Activated naive CD8-positive, alpha-beta T cell (primary cell): ENCODE results near the gene ADGRD2.

Source experiments
- H3K27ac Mint-ChIP-seq: one replicate; pipeline ENCODE4 v1.8.0; 2021; ENCODE audit warnings: mixed read lengths
- H3K27me3 Mint-ChIP-seq: one replicate; pipeline ENCODE4 v1.8.0; 2021; ENCODE audit warnings: mixed read lengths
- H3K36me3 Mint-ChIP-seq: one replicate; pipeline ENCODE4 v1.8.0; 2021; ENCODE audit warnings: mixed read lengths
- H3K4me1 Mint-ChIP-seq: one replicate; pipeline ENCODE4 v1.8.0; 2021; ENCODE audit warnings: low read depth, mixed read lengths
- H3K4me3 Mint-ChIP-seq: one replicate; pipeline ENCODE4 v1.8.0; 2021; ENCODE audit warnings: mild to moderate bottlenecking, mixed read lengths
- H3K9me3 Mint-ChIP-seq: one replicate; pipeline ENCODE4 v1.8.0; 2021; ENCODE audit warnings: low read depth, mixed read lengths

ADGRD2 gene

DNA sequence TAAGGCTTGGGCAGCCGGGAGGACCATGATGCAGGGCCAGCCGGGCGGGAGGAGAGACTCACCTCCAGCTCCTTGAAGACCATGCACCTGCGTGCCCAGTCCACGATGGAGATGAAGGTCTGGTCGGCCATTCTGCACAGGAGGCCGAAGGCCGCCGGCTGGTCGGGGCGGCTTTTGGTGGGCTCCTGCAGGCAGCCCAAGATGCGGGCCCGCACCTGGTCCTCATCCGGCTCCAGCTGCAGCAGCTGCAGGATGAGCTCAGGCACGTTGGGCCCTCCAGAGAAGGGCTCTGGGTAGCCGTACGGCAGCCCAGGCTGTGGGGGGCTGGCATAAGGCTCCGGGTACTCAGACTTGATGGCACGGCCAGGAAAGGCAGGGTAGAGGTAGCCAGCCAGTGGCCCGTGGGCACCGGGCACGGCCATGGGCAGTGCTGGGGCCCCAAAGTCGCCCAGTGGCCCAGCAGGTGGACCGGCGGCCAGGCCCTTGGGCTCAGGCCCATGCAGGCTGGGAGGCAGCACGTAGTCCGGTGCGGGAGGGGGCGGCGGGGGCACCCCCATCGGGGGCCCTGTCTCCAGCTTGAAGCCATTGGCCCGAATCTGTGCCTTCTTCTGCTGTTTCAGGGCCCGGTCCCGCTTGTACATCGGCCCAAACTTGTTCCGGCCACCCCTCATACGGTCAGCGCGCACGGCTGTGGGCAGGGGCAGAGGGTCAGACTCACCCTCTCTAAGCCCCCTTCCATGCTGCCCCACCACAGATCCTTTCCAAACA, 50.0 kb downstream of the ADGRD2 start:
- Mint-ChIP-seq H3K27ac (no peak overlapping the region), H3K27me3 (peaks cover 6% of the 10 kb centered on the region)

DNA sequence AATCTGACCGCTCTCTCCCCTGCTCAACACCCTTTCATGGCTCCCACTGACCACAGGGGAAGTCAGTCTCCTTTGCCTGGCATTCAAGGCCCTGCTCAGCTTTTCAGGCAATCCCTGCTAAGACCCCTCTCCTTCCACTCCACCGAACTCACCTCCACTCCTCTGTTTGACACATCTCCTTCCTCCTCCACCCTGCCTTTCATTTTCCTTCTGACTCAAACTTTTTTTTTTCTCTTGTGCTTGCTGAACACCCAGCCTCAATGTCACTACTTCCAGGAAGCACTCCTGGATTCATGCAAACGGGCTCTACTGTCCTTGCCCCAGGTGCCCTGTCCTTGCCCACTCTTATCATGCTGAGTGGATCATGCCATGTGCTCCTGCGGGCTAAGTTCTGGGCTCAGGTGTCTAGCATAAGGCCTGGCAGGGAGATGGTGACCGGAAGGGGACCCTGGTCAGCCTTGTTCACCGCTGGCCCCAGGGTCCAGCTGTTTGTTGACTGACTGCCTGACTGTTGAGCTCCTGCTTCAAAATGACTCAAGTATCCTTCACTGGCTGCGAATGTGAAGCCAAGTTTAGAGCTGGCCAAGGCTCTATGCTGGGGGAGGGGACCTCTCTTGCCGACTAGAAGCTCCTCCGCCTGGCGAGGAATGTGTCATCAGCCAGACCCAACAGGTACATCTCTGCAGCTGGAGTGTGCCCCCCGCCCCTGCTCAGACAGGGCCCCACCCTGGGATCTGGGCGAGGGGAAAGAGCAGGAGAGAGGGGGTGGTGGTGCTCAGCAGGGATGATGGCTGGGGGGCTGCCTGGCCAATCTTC, 50.8 kb downstream of the ADGRD2 start:
- Mint-ChIP-seq H3K27me3 (peaks cover 9% of the 10 kb centered on the region), H3K27ac (no peak overlapping the region), H3K36me3 (no peaks in the 10 kb centered on the region), H3K9me3 (no peaks in the 10 kb centered on the region), H3K4me1 (peaks cover 24% of the 10 kb centered on the region), H3K4me3 (no peak overlapping the region)

More for the DNA sequence above, 50.0 kb downstream of the ADGRD2 start:
- Mint-ChIP-seq H3K36me3 (no peaks in the 10 kb centered on the region), H3K9me3 (no peaks in the 10 kb centered on the region), H3K4me3 (no peak overlapping the region), H3K4me1 (peaks cover 28% of the 10 kb centered on the region)

DNA sequence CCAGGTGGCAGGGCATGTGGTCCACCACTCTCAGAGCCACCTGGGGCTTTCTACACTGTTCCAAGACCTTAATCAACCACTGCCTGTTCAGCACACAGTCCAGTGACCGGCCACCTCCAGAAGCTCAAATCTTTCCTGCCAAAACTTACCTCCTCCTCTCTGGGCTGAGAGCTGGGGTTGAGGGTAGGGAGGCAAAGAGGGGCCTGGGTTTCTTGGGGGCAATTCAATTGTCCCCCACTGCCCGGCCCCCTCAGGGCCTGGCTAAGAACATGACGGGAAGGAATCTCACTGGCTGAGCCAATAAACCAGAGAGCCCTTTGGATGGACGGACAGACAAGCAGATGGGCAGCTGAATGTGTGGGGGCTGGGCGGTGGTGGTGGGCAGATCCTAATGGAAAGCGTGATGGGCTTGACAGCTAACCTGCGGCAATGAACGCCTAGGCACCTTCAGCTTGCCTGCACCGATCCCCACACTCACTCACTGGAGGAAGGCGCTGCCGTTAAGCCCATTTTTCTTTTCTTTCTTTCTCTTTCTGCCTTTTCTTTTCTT, 51.6 kb downstream of the ADGRD2 start:
- Mint-ChIP-seq H3K4me3 (no peak overlapping the region), H3K27ac (no peak overlapping the region), H3K4me1 (peaks cover 20% of the 10 kb centered on the region), H3K27me3 (peaks cover 12% of the 10 kb centered on the region), H3K36me3 (no peaks in the 10 kb centered on the region), H3K9me3 (no peaks in the 10 kb centered on the region)

DNA sequence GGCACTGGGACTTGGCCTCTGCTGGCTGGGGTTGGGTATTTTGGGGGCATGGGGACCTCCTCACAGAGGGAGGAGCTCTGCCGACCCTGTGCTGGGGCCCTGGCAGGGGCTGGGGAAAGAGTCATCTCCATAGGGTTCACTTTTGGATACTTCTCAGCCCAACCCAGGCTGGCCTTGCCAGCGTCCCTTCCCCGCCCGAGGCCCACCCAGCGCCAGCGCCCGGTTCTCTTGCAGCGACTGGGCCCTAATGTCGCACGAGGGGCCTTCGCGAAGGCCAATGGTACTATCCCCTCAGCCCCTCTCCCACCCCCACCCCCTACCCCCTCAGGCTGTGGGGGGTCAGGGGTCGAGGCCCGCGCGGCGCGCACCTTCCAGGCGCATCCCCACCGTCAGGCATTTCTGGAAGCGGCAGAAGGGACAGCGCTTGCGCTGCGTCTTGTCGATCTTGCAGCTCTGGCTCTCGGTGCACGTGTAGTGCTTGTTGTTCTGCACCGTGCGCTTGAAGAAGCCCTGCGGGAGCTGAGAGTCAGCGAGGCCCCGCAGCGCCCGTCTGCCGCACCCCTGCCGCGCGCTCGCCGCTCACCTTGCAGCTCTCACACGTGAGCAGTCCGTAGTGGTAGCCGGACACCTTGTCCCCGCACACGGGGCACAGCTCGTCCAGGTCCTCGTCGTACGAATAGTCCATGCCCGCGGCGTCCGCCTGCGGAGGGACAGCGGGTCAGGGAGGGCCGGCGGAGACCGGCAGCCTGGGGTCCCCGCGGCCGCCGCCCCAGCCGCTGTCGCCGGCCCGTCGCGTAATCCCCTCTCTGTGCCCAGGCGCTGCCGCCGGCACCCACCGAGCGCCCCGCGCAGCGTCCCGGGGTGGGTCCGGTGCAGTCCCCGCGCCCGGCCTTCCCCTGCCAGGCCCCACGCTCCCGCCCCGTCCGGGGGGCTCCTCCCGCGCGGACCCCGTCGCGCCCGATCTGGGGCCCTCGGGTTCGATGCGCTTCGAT, 52.8 kb downstream of the ADGRD2 start:
- Mint-ChIP-seq H3K27me3 (peaks cover 12% of the 10 kb centered on the region), H3K9me3 (no peaks in the 10 kb centered on the region), H3K27ac (no peak overlapping the region), H3K4me3 (no peak overlapping the region), H3K36me3 (no peaks in the 10 kb centered on the region), H3K4me1 (peaks cover 9% of the 10 kb centered on the region)

DNA sequence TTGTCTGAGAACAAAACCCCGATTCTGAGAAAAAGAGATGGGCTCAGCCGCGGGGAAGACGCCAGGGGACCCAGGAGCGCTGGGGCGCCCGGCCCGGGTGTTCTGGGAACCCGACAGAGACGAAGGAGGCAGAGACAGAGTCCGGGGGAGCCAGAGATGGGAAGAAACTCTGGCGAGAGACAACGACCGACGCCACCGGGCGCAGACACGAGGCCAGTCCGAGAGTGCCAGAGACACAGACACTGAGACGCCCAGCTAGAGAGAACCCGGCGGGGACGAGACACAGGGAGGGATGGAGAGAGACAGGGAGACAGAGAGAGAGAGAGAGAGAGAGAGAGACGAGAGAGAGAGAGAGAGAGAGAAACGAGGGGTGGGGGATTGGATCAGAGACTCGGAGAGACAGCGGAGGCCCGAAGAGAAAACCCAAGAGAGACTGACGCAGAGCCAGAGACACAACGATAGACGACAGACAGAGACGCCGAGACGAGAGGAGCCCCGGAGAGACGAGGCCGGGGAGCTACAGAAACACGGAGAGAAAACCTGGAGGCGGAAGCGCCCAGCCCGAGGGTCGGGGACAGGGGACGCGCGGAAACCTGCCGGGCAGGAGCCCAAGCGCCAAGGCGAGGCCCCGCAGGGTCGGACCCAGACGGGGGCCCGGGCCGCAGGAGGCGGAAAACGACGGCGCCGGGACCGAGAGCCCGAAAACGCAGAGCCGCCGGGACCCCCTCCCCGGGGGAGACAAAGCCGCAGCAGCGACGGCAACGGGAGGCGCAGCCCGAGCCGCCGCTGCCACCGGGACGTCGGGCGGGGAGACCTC, 53.7 kb downstream of the ADGRD2 start:
- H3K9me3 Mint-ChIP-seq: no peaks in the 10 kb centered on the region
- peaks cover 9% of the 10 kb centered on the region for H3K4me1 Mint-ChIP-seq
- peaks cover 12% of the 10 kb centered on the region for H3K27me3 Mint-ChIP-seq
- no peak overlapping the region for H3K27ac Mint-ChIP-seq
- H3K4me3 Mint-ChIP-seq: peak overlapping the region; percentile 86
- H3K36me3 Mint-ChIP-seq: no peaks in the 10 kb centered on the region

DNA sequence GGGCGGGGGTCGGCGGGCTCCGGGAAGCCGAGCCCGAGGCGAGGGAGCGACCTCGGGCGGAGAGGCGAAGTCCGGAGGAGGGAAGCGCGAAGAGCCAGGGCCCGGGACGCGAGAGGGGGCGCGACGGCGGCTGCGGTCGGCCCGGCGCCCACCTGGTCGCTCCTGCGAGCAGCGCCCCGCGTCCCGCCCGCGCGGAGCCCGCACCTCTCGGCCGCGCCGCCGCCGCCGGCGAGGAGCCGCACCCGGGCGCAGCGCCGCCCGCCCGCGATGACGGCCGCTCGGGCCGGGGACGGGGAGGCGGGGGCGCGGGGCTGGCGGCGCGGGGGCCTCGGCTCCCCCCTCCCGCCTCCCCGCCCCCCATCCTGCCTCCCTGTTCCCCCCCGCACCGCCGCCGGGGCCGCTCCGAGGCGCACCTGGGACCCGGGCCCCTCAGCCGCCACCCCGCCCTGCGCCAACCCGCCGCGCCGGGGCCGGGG, 54.3 kb downstream of the ADGRD2 start:
- no peak overlapping the region for H3K27ac Mint-ChIP-seq
- no peak overlapping the region for H3K4me3 Mint-ChIP-seq
- peaks cover 12% of the 10 kb centered on the region for H3K27me3 Mint-ChIP-seq
- H3K4me1 Mint-ChIP-seq: peaks cover 9% of the 10 kb centered on the region
- H3K9me3 Mint-ChIP-seq: no peaks in the 10 kb centered on the region
- no peaks in the 10 kb centered on the region for H3K36me3 Mint-ChIP-seq

DNA sequence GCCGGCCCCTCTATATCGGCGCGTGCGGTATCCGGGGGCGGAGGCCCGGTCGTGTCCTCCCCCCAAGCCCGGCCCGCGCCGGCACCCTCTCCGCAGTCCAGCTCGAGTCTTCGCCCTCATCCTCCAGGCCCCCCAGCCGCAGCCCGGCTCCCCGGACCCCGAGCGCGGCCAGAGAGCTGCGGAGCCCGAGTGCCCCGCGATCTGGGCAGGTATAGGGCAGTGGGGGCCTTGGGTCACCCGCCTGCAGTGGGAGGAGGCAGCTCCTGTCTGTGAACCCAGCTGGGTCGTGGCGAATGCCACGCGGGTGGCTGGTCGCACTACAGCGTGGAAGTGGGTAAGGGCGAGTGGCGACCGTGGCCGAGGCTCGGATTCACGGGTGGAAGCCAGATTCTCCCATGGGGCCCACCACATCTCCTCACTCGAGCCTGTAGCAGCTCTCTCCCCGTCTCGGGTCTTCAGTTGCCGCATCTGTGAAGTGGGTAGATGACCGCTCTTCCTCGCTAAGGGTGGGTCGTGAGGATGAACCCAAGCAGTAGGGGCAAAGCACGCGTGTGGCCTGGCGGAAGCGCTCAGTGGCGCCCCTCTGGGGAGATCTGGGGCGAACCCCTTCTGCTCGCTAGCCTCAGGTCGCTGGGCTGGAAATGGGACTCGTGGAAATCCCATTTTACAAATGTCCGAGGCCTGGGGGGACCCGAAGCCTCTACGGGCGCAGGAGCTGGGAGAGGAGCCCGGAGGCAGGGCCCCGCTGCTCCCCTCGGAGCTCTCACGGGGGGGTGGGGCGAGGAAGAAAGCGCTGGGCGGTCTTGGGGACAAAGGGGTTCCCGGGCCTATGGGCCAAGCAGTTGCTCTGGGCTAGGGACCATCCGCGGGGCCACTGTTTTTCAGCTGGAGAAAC, 55.0 kb downstream of the ADGRD2 start:
- Mint-ChIP-seq H3K27me3 (peaks cover 12% of the 10 kb centered on the region), H3K36me3 (no peaks in the 10 kb centered on the region), H3K27ac (no peak overlapping the region), H3K9me3 (no peaks in the 10 kb centered on the region), H3K4me3 (peak overlapping the region; percentile 57), H3K4me1 (peaks cover 7% of the 10 kb centered on the region)

DNA sequence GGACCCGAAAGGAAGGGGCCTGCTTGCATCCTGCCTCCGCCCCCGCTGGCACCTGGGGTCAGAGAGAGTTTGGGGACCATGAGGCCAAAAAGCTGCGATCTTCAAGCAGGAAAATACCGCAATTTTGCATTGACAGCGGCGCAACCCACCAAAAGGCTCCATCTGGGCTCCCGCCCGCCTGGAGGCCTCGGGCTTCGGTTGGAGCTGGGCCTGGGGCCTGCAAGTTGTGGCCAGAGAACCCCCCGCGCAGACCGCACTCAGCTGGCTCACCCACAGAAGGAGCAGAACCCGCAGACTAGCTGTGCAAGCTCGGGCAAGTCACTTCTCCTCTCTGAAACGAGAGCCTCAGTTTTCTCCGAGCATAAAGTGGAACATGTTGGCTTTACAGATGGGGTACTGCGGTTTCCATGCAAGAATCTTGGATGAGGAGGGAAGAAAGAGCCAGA, 55.7 kb downstream of the ADGRD2 start:
- no peak overlapping the region for H3K4me3 Mint-ChIP-seq
- peaks cover 6% of the 10 kb centered on the region for H3K4me1 Mint-ChIP-seq
- H3K27ac Mint-ChIP-seq: no peak overlapping the region
- H3K27me3 Mint-ChIP-seq: peaks cover 10% of the 10 kb centered on the region
- no peaks in the 10 kb centered on the region for H3K36me3 Mint-ChIP-seq
- H3K9me3 Mint-ChIP-seq: no peaks in the 10 kb centered on the region

DNA sequence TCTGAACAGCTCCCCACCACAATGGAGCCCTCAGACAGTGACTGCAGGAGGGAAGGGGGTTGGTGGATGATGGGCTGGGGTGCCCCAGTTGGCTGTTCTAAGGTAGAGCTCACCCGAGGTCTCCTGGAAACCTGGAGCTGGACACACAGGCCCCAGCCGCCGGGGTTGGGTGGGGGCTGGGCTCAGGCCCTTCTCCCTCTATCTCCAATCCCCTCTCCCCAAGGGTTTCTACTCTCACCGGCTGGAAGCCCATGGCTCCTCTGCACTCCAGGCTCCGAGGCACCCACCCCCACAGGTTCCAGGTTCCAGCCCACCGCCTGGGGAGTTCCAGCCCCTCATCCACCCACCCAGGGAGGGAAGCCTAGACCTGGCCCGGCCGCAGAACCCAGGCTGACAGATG, 56.2 kb downstream of the ADGRD2 start:
- Mint-ChIP-seq H3K27me3 (peaks cover 10% of the 10 kb centered on the region), H3K4me3 (no peak overlapping the region), H3K9me3 (no peaks in the 10 kb centered on the region), H3K27ac (no peak overlapping the region), H3K36me3 (no peaks in the 10 kb centered on the region), H3K4me1 (peaks cover 6% of the 10 kb centered on the region)

DNA sequence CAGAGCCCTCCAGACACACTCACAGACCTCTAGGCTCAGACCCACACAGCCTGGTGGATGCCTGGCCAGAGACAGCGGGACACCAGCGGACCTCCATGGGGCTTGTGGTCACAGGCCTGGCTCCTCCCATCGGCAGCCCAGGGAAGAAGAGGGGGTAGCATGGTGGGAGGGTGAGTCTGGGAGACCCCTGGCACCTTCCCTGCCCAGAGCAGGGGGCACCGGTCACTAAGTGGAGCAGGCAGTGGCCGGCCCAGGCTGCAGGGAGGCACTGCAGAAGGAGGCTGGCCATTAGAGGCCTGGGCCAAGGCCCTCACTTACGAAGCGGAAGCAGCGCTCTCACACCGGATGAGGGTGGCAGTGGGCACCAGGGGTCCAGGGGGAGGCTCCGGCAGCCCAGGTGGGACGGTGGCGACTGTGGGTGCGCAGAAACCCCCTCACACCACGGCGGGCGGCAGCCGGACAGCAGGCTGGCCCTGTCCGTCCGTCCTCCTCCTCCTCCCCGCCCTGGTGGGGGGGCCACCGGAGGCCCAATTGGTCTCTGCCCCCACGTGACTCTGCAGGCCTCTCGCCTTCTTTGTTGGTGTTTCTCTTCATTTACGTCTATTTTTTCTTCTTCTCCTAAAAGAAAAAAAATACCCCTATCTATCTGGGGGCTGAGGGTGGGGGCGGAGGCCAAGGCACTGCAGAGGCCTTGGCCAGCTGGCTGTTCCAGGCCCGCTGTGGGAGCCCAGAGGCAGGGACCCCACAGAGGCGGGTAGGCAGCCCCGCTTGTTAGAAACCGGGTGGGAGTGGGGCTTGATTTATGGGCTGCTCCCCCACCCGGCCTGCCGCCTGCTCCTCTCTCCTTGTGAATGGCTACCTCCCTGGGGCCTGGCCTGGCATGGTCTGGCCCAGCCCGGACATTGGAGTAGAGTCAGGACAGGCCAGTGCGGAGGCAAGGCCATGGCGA, 57.0 kb downstream of the ADGRD2 start, which contains the start of gene NR5A1:
Gene NR5A1 (minus strand): TSS at position 469 of the 949 bp plus-strand sequence. CDS start 4,004 bp downstream, outside the sequence.
- H3K27me3 Mint-ChIP-seq: peaks cover 10% of the 10 kb centered on the region
- peaks cover 8% of the 10 kb centered on the region for H3K4me1 Mint-ChIP-seq
- H3K4me3 Mint-ChIP-seq: no peak within 1 kb of the TSS
- H3K27ac Mint-ChIP-seq: no peak within 1 kb of the TSS
- no peaks in the 10 kb centered on the region for H3K36me3 Mint-ChIP-seq
- H3K9me3 Mint-ChIP-seq: no peaks in the 10 kb centered on the region

DNA sequence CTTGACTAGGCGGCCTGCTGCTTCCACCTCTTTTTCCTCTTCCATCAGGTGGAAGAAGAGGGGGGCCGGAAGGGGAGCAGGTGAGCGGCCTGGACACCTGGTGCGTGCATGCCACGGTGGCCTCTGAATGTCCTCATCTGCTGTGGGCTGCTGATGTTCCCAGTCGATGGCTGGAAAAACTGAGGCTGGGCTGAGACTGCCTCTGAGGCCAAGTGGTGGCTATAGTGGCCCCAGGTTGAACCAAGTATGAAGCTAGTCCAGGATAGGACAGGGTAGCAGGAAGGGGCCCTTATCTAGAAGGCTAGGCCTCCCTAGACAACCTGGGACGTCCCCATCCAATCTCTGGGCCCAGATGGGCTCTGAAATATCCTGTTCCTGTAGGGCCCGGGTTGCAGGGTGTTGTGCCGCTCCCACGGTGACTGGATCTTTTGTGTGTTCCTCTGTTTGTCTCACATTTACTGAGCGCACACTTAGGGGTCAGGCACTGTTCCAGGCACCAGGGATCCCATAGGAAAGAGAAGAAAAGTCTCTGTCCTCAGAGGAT, 57.7 kb downstream of the ADGRD2 start:
- Mint-ChIP-seq H3K9me3 (no peaks in the 10 kb centered on the region), H3K27ac (no peak overlapping the region), H3K27me3 (peaks cover 10% of the 10 kb centered on the region)

More for the DNA sequence above, 57.7 kb downstream of the ADGRD2 start:
- Mint-ChIP-seq H3K36me3 (no peaks in the 10 kb centered on the region), H3K4me3 (no peak overlapping the region), H3K4me1 (peaks cover 8% of the 10 kb centered on the region)
